Measurements from ENCODE around the gene EBNA1BP2. TPM values are rescaled to one million over a fixed set of nuclear protein-coding genes. Genes with fewer than 3 reads are reported as not detected.
"Not testable (repeated sequence)": the region's sequence is repeated elsewhere in the genome, so short reads cannot be mapped to it uniquely, and the experiment has no call there.

EBNA1BP2 gene
- total and polyA plus RNA-seq, 7 experiments from 2014 or later = 17.8 to 56.5 (median 24.3) TPM

GRCh38 chr1:43208277-43208676 lies 36.2 kb upstream of the EBNA1BP2 start:
- H3K27me3 Mint-ChIP-seq = peaks cover 0 to 12% (median 2%) of the 10 kb centered on the region in 5 donors

GRCh38 chr1:43207229-43207853 lies 35.3 kb upstream of the EBNA1BP2 start:
- ChIA-PET CTCF (no interaction called here), POLR2A (no interaction called here)
- no peak overlapping the region for H3K4me3 ChIP-seq (ENCODE audit: low read length)
- no peak overlapping the region for H3K4me3 Mint-ChIP-seq
- no peak for ATAC-seq
- H3K27ac Mint-ChIP-seq = no peak overlapping the region
- H3K4me1 ChIP-seq (ENCODE audit: control insufficient read depth in 2 of 2, insufficient read depth in 2 of 2, low read length in 2 of 2) = no peaks in the 10 kb centered on the region
- H3K27ac ChIP-seq (ENCODE audit: low read depth, low read length) = no peak overlapping the region
- DNase-seq = no peak
- peaks cover 0 to 14% (median 7%) of the 10 kb centered on the region in 5 donors for H3K36me3 Mint-ChIP-seq
- H3K4me1 Mint-ChIP-seq = peaks cover 0 to 6% (median 0%) of the 10 kb centered on the region in 7 donors
- H3K9me3 ChIP-seq (ENCODE audit: control insufficient read depth in 2 of 3, low read length in 3 of 3) = no peaks in the 10 kb centered on the region
- H3K27me3 ChIP-seq (ENCODE audit: control insufficient read depth in 2 of 2, insufficient read depth in 2 of 2, low read length in 2 of 2) = no peaks in the 10 kb centered on the region
- no peaks in the 10 kb centered on the region for H3K36me3 ChIP-seq (ENCODE audit: control insufficient read depth in 2 of 3, insufficient read depth in 3 of 3, low read length in 3 of 3)
- H3K27me3 Mint-ChIP-seq = peaks cover 0 to 10% (median 2%) of the 10 kb centered on the region in 5 donors
- peaks cover 4 to 18% (median 9%) of the 10 kb centered on the region in 11 donors for H3K9me3 Mint-ChIP-seq
- intact Hi-C loops (cut with micrococcal nuclease) = no loop called here

More at GRCh38 chr1:43208277-43208676, 36.2 kb upstream of the EBNA1BP2 start:
- H3K4me1 ChIP-seq (ENCODE audit: control insufficient read depth in 2 of 2, insufficient read depth in 2 of 2, low read length in 2 of 2); H3K27ac Mint-ChIP-seq; POLR2A ChIA-PET; CTCF ChIA-PET; H3K4me1 Mint-ChIP-seq; H3K4me3 ChIP-seq (ENCODE audit: low read length); ATAC-seq; H3K27ac ChIP-seq (ENCODE audit: low read depth, low read length); H3K9me3 ChIP-seq (ENCODE audit: control insufficient read depth in 2 of 3, low read length in 3 of 3); H3K36me3 ChIP-seq (ENCODE audit: control insufficient read depth in 2 of 3, insufficient read depth in 3 of 3, low read length in 3 of 3); H3K27me3 ChIP-seq (ENCODE audit: control insufficient read depth in 2 of 2, insufficient read depth in 2 of 2, low read length in 2 of 2); DNase-seq; intact Hi-C loops (cut with micrococcal nuclease); H3K4me3 Mint-ChIP-seq: not testable (repeated sequence)
- Mint-ChIP-seq H3K9me3 (peaks cover 4 to 18% (median 9%) of the 10 kb centered on the region in 11 donors), H3K36me3 (peaks cover 0 to 14% (median 7%) of the 10 kb centered on the region in 5 donors)

DNA sequence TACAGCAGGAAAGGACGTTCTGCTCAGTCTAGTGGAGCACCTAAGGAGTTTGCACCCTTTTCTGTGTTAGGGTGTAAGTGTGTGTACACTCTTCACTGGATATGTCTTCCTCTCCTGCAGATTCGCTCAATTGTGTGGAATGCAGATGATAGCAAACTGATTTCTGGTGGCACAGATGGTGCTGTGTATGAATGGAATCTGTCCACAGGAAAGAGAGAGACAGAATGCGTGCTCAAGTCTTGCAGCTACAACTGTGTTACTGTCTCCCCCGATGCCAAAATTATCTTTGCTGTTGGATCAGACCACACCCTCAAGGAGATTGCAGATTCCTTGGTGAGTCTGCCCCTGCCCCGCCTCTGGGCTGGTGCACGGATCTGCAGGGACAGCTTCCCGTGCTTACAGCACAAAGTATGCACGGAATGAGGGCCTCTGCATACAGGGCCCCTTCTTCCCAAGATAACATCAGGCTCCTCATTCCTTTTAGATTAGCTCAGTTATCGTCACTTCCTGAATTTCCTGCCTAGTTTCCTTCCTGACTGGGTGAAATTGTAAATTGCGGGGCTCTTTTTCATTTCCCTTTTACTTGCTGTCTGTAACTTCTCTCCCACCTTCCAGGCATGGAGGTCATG lies 34.6 kb upstream of the EBNA1BP2 start:
- no peak overlapping the region for H3K27ac Mint-ChIP-seq
- H3K4me3 Mint-ChIP-seq = no peak overlapping the region
- H3K27ac ChIP-seq (ENCODE audit: low read depth, low read length) = no peak overlapping the region
- H3K9me3 ChIP-seq (ENCODE audit: control insufficient read depth in 2 of 3, low read length in 3 of 3) = no peaks in the 10 kb centered on the region
- no peaks in the 10 kb centered on the region for H3K36me3 ChIP-seq (ENCODE audit: control insufficient read depth in 2 of 3, insufficient read depth in 3 of 3, low read length in 3 of 3)
- no peak for ATAC-seq
- H3K36me3 Mint-ChIP-seq = peaks cover 0 to 14% (median 7%) of the 10 kb centered on the region in 5 donors
- no peaks in the 10 kb centered on the region for H3K27me3 ChIP-seq (ENCODE audit: control insufficient read depth in 2 of 2, insufficient read depth in 2 of 2, low read length in 2 of 2)
- H3K9me3 Mint-ChIP-seq = peaks cover 4 to 18% (median 9%) of the 10 kb centered on the region in 11 donors
- ChIA-PET POLR2A (no interaction called here), CTCF (no interaction called here)
- H3K4me1 ChIP-seq (ENCODE audit: control insufficient read depth in 2 of 2, insufficient read depth in 2 of 2, low read length in 2 of 2) = no peaks in the 10 kb centered on the region
- no peak for DNase-seq
- peaks cover 0 to 10% (median 2%) of the 10 kb centered on the region in 5 donors for H3K27me3 Mint-ChIP-seq
- no peak overlapping the region for H3K4me3 ChIP-seq (ENCODE audit: low read length)
- H3K4me1 Mint-ChIP-seq = peaks cover 0 to 6% (median 0%) of the 10 kb centered on the region in 7 donors
- intact Hi-C loops (cut with micrococcal nuclease) = no loop called here

DNA sequence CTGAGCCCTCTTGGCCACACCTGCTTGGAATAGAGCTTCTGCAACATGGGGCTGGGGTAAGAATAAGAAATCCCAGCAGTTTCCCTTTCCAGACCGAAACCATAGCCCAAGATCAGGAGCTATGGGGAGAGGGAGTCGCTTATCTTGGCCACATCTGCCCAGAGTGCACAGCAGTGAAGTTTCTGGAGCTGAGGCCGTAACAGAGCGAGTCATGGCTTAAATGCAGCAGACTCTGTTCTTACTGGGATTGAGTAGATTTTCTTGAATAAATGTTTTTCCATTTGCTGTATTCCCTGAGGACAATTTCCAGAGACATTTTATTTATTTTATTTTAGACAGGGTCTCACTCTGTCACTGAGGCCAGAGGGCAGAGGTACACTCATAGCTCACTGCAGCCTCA lies 33.6 kb upstream of the EBNA1BP2 start:
- Mint-ChIP-seq H3K4me3 (no peak overlapping the region), H3K36me3 (peaks cover 0 to 14% (median 7%) of the 10 kb centered on the region in 5 donors), H3K4me1 (peaks cover 0 to 6% (median 0%) of the 10 kb centered on the region in 7 donors), H3K27ac (no peak overlapping the region), H3K9me3 (peaks cover 4 to 18% (median 9%) of the 10 kb centered on the region in 11 donors), H3K27me3 (peaks cover 0 to 10% (median 2%) of the 10 kb centered on the region in 5 donors)
- ChIA-PET CTCF (no interaction called here), POLR2A (no interaction called here)
- no peaks in the 10 kb centered on the region for H3K36me3 ChIP-seq (ENCODE audit: control insufficient read depth in 2 of 3, insufficient read depth in 3 of 3, low read length in 3 of 3)
- H3K9me3 ChIP-seq (ENCODE audit: control insufficient read depth in 2 of 3, low read length in 3 of 3) = no peaks in the 10 kb centered on the region
- H3K4me3 ChIP-seq (ENCODE audit: low read length) = no peak overlapping the region
- no peak for DNase-seq
- H3K27me3 ChIP-seq (ENCODE audit: control insufficient read depth in 2 of 2, insufficient read depth in 2 of 2, low read length in 2 of 2) = no peaks in the 10 kb centered on the region
- H3K27ac ChIP-seq (ENCODE audit: low read depth, low read length) = no peak overlapping the region
- intact Hi-C loops (cut with micrococcal nuclease) = no loop called here
- no peaks in the 10 kb centered on the region for H3K4me1 ChIP-seq (ENCODE audit: control insufficient read depth in 2 of 2, insufficient read depth in 2 of 2, low read length in 2 of 2)
- ATAC-seq = no peak

GRCh38 chr1:43204394-43204793 lies 32.3 kb upstream of the EBNA1BP2 start:
- H3K4me1 Mint-ChIP-seq = peaks cover 0 to 6% (median 0%) of the 10 kb centered on the region in 7 donors
- ATAC-seq (no peak), DNase-seq (no peak)
- intact Hi-C loops (cut with micrococcal nuclease) = no loop called here
- H3K27ac ChIP-seq (ENCODE audit: low read depth, low read length) = no peak overlapping the region
- peaks cover 0 to 7% (median 2%) of the 10 kb centered on the region in 5 donors for H3K27me3 Mint-ChIP-seq
- no peaks in the 10 kb centered on the region for H3K4me1 ChIP-seq (ENCODE audit: control insufficient read depth in 2 of 2, insufficient read depth in 2 of 2, low read length in 2 of 2)
- peaks cover 0 to 14% (median 7%) of the 10 kb centered on the region in 5 donors for H3K36me3 Mint-ChIP-seq
- no peaks in the 10 kb centered on the region for H3K27me3 ChIP-seq (ENCODE audit: control insufficient read depth in 2 of 2, insufficient read depth in 2 of 2, low read length in 2 of 2)
- H3K4me3 Mint-ChIP-seq = no peak overlapping the region
- POLR2A ChIA-PET = interaction anchor here (0.6 kb wide), 1 partner anchor 17 kb away, joined by 3 read pairs; no protein-coding TSS in a partner anchor
- no peak overlapping the region for H3K27ac Mint-ChIP-seq
- H3K9me3 ChIP-seq (ENCODE audit: control insufficient read depth in 2 of 3, low read length in 3 of 3) = no peaks in the 10 kb centered on the region
- H3K9me3 Mint-ChIP-seq = peaks cover 4 to 18% (median 9%) of the 10 kb centered on the region in 11 donors
- CTCF ChIA-PET = no interaction called here
- no peak overlapping the region for H3K4me3 ChIP-seq (ENCODE audit: low read length)
- H3K36me3 ChIP-seq (ENCODE audit: control insufficient read depth in 2 of 3, insufficient read depth in 3 of 3, low read length in 3 of 3) = no peaks in the 10 kb centered on the region

DNA sequence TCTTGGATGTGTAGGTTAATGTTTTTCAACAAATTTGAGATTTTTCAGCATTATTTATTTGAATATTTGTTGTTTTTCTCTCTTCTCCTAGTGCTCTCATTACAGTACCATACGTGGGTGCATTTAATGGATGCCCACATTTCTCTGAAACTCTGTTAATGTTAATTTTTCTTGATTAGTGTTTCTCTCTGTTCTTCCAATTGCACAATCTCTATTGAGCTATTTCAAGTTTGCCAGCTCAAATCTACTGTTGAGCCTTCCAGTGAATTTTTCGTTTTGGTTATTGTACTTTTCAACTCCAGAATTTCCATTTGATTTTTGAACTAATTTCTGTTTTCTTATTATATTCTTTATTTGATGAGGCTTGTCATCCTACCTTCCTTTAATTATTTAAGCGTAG lies 31.8 kb upstream of the EBNA1BP2 start:
- Histone ChIP-seq H3K9me3 (ENCODE audit: control insufficient read depth in 2 of 3, low read length in 3 of 3) (no peaks in the 10 kb centered on the region), H3K4me3 (ENCODE audit: low read length) (no peak overlapping the region), H3K4me1 (ENCODE audit: control insufficient read depth in 2 of 2, insufficient read depth in 2 of 2, low read length in 2 of 2) (no peaks in the 10 kb centered on the region), H3K27me3 (ENCODE audit: control insufficient read depth in 2 of 2, insufficient read depth in 2 of 2, low read length in 2 of 2) (no peaks in the 10 kb centered on the region), H3K27ac (ENCODE audit: low read depth, low read length) (no peak overlapping the region), H3K36me3 (ENCODE audit: control insufficient read depth in 2 of 3, insufficient read depth in 3 of 3, low read length in 3 of 3) (no peaks in the 10 kb centered on the region)
- DNase-seq (no peak), ATAC-seq (no peak)
- H3K9me3 Mint-ChIP-seq = peaks cover 4 to 18% (median 9%) of the 10 kb centered on the region in 11 donors
- H3K27ac Mint-ChIP-seq = no peak overlapping the region
- intact Hi-C loops (cut with micrococcal nuclease) = no loop called here
- peaks cover 0 to 6% (median 0%) of the 10 kb centered on the region in 7 donors for H3K4me1 Mint-ChIP-seq
- H3K4me3 Mint-ChIP-seq = no peak overlapping the region
- peaks cover 0 to 14% (median 7%) of the 10 kb centered on the region in 5 donors for H3K36me3 Mint-ChIP-seq
- POLR2A ChIA-PET = interaction anchor here (0.6 to 0.7 kb wide), 2 partner anchors 17 to 910 kb away, joined by 3 read pairs; no protein-coding TSS in a partner anchor
- peaks cover 0 to 7% (median 2%) of the 10 kb centered on the region in 5 donors for H3K27me3 Mint-ChIP-seq
- CTCF ChIA-PET = no interaction called here
